Smooth muscle cell (in vitro differentiated cells): ENCODE results near the gene PRDM5. TPM values are rescaled to one million over a fixed set of nuclear protein-coding genes. Genes with fewer than 3 reads are reported as not detected.

Experiments
- DNase-seq: peaks from one replicate; lab custom pipeline; 2025; ENCODE audit not compliant: unreplicated experiment; lab: John Stamatoyannopoulos, UW
- H2AFZ ChIP-seq: fragments of 200-600 bp; sonication (generic); 2 replicates; pipeline ENCODE4 v1.6.0; 2016; ENCODE audit warnings: antibody characterized with exemption, low read depth, mild to moderate bottlenecking
- H3F3A ChIP-seq: fragments of 200-600 bp; sonication (generic); 2 replicates; pipeline ENCODE4 v1.6.0; 2017; ENCODE audit warnings: antibody characterized with exemption, low read depth
- H3K27ac ChIP-seq: fragments of 200-600 bp; sonication (generic); 2 replicates; pipeline ENCODE4 v1.5.1; 2016; ENCODE audit warnings: low read depth, mild to moderate bottlenecking
- H3K27me3 ChIP-seq: fragments of 200-600 bp; sonication (generic); 2 replicates; pipeline ENCODE4 v1.6.1; 2016; ENCODE audit warnings: low read depth, mild to moderate bottlenecking
- H3K36me3 ChIP-seq: fragments of 200-600 bp; sonication (generic); 2 replicates; pipeline ENCODE4 v1.5.1; 2016; ENCODE audit warnings: low read depth
- H3K4me1 ChIP-seq: fragments of 200-600 bp; sonication (generic); 2 replicates; pipeline ENCODE4 v1.5.1; 2016; ENCODE audit warnings: low read depth
- H3K4me2 ChIP-seq: fragments of 200-600 bp; sonication (generic); 2 replicates; pipeline ENCODE4 v1.6.0; 2016; ENCODE audit warnings: mild to moderate bottlenecking
- H3K4me3 ChIP-seq: fragments of 200-600 bp; sonication (generic); 2 replicates; pipeline ENCODE4 v1.5.1; 2016; ENCODE audit warnings: mild to moderate bottlenecking
- H3K79me2 ChIP-seq: fragments of 200-600 bp; sonication (generic); 2 replicates; pipeline ENCODE4 v1.6.0; 2016; ENCODE audit warnings: low read depth, mild to moderate bottlenecking
- H3K9ac ChIP-seq: fragments of 200-600 bp; sonication (generic); 2 replicates; pipeline ENCODE4 v1.6.0; 2016; ENCODE audit warnings: low read depth
- H3K9me3 ChIP-seq: fragments of 200-600 bp; sonication (generic); replicated peaks from 2 replicates; pipeline ENCODE4 v1.5.1; 2016; ENCODE audit warnings: low read depth
- H4K20me1 ChIP-seq: fragments of 200-600 bp; sonication (generic); 2 replicates; pipeline ENCODE4 v1.6.0; 2016; ENCODE audit warnings: low read depth
- CTCF ChIP-seq: fragments of 200-600 bp; sonication (generic); IDR thresholded peaks from 2 replicates; pipeline ENCODE4 v1.5.1; 2017; ENCODE audit warnings: borderline replicate concordance, mild to moderate bottlenecking, antibody characterized with exemption; ENCODE audit not compliant: insufficient read depth, poor library complexity, severe bottlenecking
- whole genome bisulfite sequencing: methylation state at CpG from one replicate; pipeline ENCODE4 v1.1.7; 2016; ENCODE audit warnings: low lambda C conversion rate; 5-methylcytosine and 5-hydroxymethylcytosine counted together
- polyA plus RNA-seq: library from polyadenylated mRNA; unstranded; fragments of >200 nt; fragmentation: Nextera tagmentation; extraction: Ambion mirVana; gene quantifications from 2 replicates; pipeline ENCODE4 v1.2.1, GENCODE V29; 2016
- total RNA-seq: library from RNA; depleted of rRNA; stranded (reverse); fragments of >200 nt; gene quantifications from 2 replicates; pipeline ENCODE4 v1.2.3, GENCODE V29; 2014

Gene PRDM5
- total and polyA plus RNA-seq, 2 experiments from 2014 or later: 3.3 to 8.6 TPM

DNA sequence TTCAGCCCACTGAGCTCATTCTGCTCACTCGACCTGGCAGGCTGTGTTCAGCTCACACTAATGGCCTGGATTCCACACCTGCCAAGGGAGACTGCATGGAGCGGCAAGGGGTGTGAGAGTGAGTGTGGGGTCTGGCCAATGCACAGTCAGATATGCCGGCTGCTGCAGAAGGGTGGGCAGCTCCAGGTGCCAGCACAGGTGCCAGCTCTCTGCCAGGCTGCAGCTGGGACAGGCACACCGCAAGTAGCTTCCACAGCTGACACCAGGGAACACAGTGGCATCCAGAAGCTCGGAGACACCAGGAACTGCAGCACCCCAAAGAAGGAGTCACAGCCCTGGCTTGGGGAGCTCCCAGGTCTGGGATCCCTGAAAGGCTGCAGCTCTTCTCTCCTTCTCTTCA is 83.7 kb downstream of the PRDM5 start:
- Histone ChIP-seq H3K4me2 (no peak overlapping the region), H3K27me3 (no peaks in the 10 kb centered on the region), H4K20me1 (no peaks in the 10 kb centered on the region), H3K9me3 (no peaks in the 10 kb centered on the region), H3K36me3 (no peaks in the 10 kb centered on the region), H3K79me2 (no peaks in the 10 kb centered on the region), H2AFZ (no peak overlapping the region), H3K4me1 (peaks cover 2% of the 10 kb centered on the region), H3K4me3 (no peak overlapping the region), H3F3A (no peaks in the 10 kb centered on the region), H3K27ac (no peak overlapping the region), H3K9ac (no peak overlapping the region)
- no peak for DNase-seq
- 91% methylated on average over 5 of the region's 5 CpGs for WGBS
- no peak for TF ChIP-seq CTCF

- no peaks in the 10 kb centered on the region for H3K9me3 ChIP-seq
- DNase-seq: no peak
- H3K36me3 ChIP-seq: no peaks in the 10 kb centered on the region
- H3K27ac ChIP-seq: no peak overlapping the region
- 82% methylated on average over 1 of the region's 1 CpG for WGBS
- peaks cover 2% of the 10 kb centered on the region for H3K4me1 ChIP-seq
- H3K27me3 ChIP-seq: no peaks in the 10 kb centered on the region
- no peak overlapping the region for H3K4me3 ChIP-seq
- H3F3A ChIP-seq: no peaks in the 10 kb centered on the region
- TF ChIP-seq CTCF: no peak
- no peak overlapping the region for H3K9ac ChIP-seq
- H4K20me1 ChIP-seq: no peaks in the 10 kb centered on the region
- no peak overlapping the region for H2AFZ ChIP-seq
- H3K79me2 ChIP-seq: no peaks in the 10 kb centered on the region
- H3K4me2 ChIP-seq: no peak overlapping the region
These were observed 84.9 kb downstream of the PRDM5 start for GRCh38 chr4:120837656-120838055.

- Histone ChIP-seq H3K4me3 (no peak overlapping the region), H3K4me2 (no peak overlapping the region), H3K79me2 (no peaks in the 10 kb centered on the region), H3K27ac (no peak overlapping the region), H3K9me3 (no peaks in the 10 kb centered on the region), H2AFZ (no peak overlapping the region), H3K27me3 (no peaks in the 10 kb centered on the region), H3F3A (no peaks in the 10 kb centered on the region), H3K4me1 (no peaks in the 10 kb centered on the region), H3K9ac (no peak overlapping the region), H3K36me3 (no peaks in the 10 kb centered on the region), H4K20me1 (no peaks in the 10 kb centered on the region)
- TF ChIP-seq CTCF: no peak
- DNase-seq: no peak
- whole genome bisulfite sequencing: 100% methylated on average over 1 of the region's 1 CpG
These were observed 87.2 kb downstream of the PRDM5 start for GRCh38 chr4:120835342-120835741.

GRCh38 chr4:120830204-120830603 is 92.3 kb downstream of the PRDM5 start:
- Histone ChIP-seq H3F3A (peaks cover 11% of the 10 kb centered on the region), H3K4me2 (peak overlapping the region; percentile 68), H3K9me3 (no peaks in the 10 kb centered on the region), H3K27ac (no peak overlapping the region), H3K36me3 (no peaks in the 10 kb centered on the region), H2AFZ (no peak overlapping the region), H3K79me2 (no peaks in the 10 kb centered on the region), H3K4me3 (no peak overlapping the region), H3K9ac (no peak overlapping the region), H3K27me3 (no peaks in the 10 kb centered on the region), H4K20me1 (no peaks in the 10 kb centered on the region), H3K4me1 (no peaks in the 10 kb centered on the region)
- WGBS: 22% methylated on average over 7 of the region's 7 CpGs
- DNase-seq: no peak
- no peak for TF ChIP-seq CTCF
